ENCODE data around the gene KRTAP4-7. TPM values are rescaled to one million over a fixed set of nuclear protein-coding genes. Genes with fewer than 3 reads are reported as not detected.
"Not testable (repeated sequence)": the region's sequence is repeated elsewhere in the genome, so short reads cannot be mapped to it uniquely, and the experiment has no call there.

The KRTAP4-7 gene
- total RNA-seq, 2 experiments from 2014 or later: not detected

GRCh38 chr17:41096055-41096454 is 12.1 kb downstream of the KRTAP4-7 start:
- H3K36me3 Mint-ChIP-seq (ENCODE audit: low read depth): no peaks in the 10 kb centered on the region
- POLR2A ChIA-PET: no interaction called here
- no peak for DNase-seq
- peaks cover 5% of the 10 kb centered on the region for H3K27me3 Mint-ChIP-seq
- CTCF ChIA-PET: no interaction called here
- TF ChIP-seq CTCF (IDR thresholded peaks at IDR 0.05): no peak
- ATAC-seq: no peak
- H3K4me3 Mint-ChIP-seq: no peak overlapping the region
- H3K4me1 Mint-ChIP-seq (ENCODE audit: low read depth): peaks cover 8% of the 10 kb centered on the region
- intact Hi-C loops (cut with micrococcal nuclease): no loop called here
- no peak overlapping the region for H3K27ac Mint-ChIP-seq
- peaks cover 4% of the 10 kb centered on the region for H3K9me3 Mint-ChIP-seq

DNA sequence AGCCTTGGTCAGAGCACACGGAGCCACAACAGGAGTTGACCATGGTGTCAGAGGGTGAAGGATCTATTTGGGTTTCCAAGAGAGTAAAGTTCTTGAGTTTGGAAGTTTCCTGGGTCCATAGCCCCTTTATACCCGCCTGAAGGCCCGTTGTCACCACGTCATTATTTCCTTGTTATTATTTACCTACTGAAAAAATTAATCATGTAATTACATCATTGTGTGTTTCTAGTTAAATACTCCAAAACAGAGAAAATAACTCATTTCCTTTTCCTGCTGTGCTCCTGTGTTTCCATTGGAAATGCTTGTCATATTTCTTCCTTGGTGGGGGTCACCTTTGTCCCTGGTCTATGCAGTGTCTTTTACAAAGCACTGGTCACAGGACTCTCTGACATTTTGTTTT is 14.1 kb downstream of the KRTAP4-7 start, which contains the start of gene KRTAP4-8:
TSS of gene KRTAP4-8 (minus strand) at position 101 of the 400 bp plus-strand sequence. CDS start at position 43, 58 bp downstream.
- ATAC-seq (no peak), DNase-seq (no peak)
- H3K27me3 Mint-ChIP-seq: peaks cover 5% of the 10 kb centered on the region
- H3K36me3 Mint-ChIP-seq (ENCODE audit: low read depth): no peaks in the 10 kb centered on the region
- H3K4me3 Mint-ChIP-seq: no peak within 1 kb of the TSS
- intact Hi-C loops (cut with micrococcal nuclease): no loop called here
- POLR2A ChIA-PET: no interaction called here
- peaks cover 1% of the 10 kb centered on the region for H3K9me3 Mint-ChIP-seq
- H3K27ac Mint-ChIP-seq: no peak within 1 kb of the TSS
- no peak for TF ChIP-seq CTCF (IDR thresholded peaks at IDR 0.05)
- peaks cover 8% of the 10 kb centered on the region for H3K4me1 Mint-ChIP-seq (ENCODE audit: low read depth)
- CTCF ChIA-PET: no interaction called here

GRCh38 chr17:41098481-41098880 is 14.5 kb downstream of the KRTAP4-7 start:
- DNase-seq (no peak), ATAC-seq (no peak)
- Mint-ChIP-seq H3K27ac (no peak overlapping the region), H3K27me3 (peaks cover 5% of the 10 kb centered on the region), H3K9me3 (no peaks in the 10 kb centered on the region), H3K4me1 (ENCODE audit: low read depth) (peaks cover 8% of the 10 kb centered on the region), H3K4me3 (no peak overlapping the region), H3K36me3 (ENCODE audit: low read depth) (no peaks in the 10 kb centered on the region)
- no peak for TF ChIP-seq CTCF (IDR thresholded peaks at IDR 0.05)
- intact Hi-C loops (cut with micrococcal nuclease): no loop called here
- POLR2A ChIA-PET: no interaction called here
- CTCF ChIA-PET: no interaction called here

DNA sequence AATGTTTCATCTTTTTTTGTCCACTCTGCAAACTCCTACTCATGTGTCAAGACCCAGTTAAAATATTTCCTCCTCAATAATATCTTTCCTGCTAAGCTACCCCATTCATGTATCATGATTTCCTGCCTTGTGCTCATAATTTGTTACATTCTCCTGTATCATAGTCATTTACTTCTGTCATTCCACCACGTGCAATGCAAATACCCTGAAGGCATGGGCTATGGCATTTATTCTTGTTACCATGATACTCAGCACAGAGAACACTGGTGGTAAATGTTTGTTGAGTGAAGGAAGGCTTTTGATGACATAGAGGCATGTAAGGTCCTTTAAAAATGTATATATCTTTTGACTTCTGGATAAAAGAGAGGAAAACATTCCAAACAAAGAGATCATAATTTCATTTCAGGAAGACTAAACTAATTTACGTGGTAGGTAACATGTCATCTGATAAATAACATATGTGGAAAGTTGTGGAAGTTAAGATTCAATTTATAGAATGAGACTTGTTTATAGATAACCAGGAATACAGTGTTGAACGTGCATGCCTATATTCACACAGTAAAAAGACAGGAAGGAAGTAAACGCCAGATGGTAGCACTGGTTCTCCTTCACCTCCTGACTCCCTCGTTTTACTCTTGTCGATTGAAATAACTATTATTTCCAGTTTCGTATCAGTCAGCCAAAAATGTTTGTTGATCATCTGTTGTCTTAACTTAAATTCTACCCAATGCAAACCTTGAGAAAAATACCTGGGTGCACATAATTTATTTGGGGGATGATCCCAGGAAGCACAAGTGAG is 15.9 kb downstream of the KRTAP4-7 start:
- intact Hi-C loops (cut with micrococcal nuclease); H3K4me3 Mint-ChIP-seq; H3K27ac Mint-ChIP-seq; CTCF ChIA-PET; DNase-seq; H3K9me3 Mint-ChIP-seq; ATAC-seq; POLR2A ChIA-PET; H3K4me1 Mint-ChIP-seq (ENCODE audit: low read depth); H3K27me3 Mint-ChIP-seq; H3K36me3 Mint-ChIP-seq (ENCODE audit: low read depth): not testable (repeated sequence)

- no peak within 1 kb of the TSS for H3K27ac Mint-ChIP-seq
- ChIA-PET POLR2A (no interaction called here), CTCF (no interaction called here)
- no peak for TF ChIP-seq CTCF (IDR thresholded peaks at IDR 0.05)
- DNase-seq (no peak), ATAC-seq (no peak)
- H3K4me3 Mint-ChIP-seq: no peak within 1 kb of the TSS
- H3K4me1 Mint-ChIP-seq (ENCODE audit: low read depth): peaks cover 8% of the 10 kb centered on the region
- no peaks in the 10 kb centered on the region for H3K36me3 Mint-ChIP-seq (ENCODE audit: low read depth)
- intact Hi-C loops (cut with micrococcal nuclease): no loop called here
- H3K9me3 Mint-ChIP-seq: no peaks in the 10 kb centered on the region
- H3K27me3 Mint-ChIP-seq: peaks cover 5% of the 10 kb centered on the region
Measured at GRCh38 chr17:41101586-41102259, 17.8 kb downstream of the KRTAP4-7 start, which contains the start of gene KRTAP4-16. TSS of gene KRTAP4-16 (minus strand) at chr17:41102209. CDS start at chr17:41102209, 0 bp downstream.

All from activated CD8-positive, alpha-beta T cell treated with anti-CD3 and anti-CD28 coated beads for 36 hours (primary cell).